Gastroesophageal sphincter (tissue), 3 donors: ENCODE results near the gene SYNE3.

Experiments
- CTCF ChIP-seq, 4 experiments: fragments of 200-600 bp in 2 of 4; fragments of 450-650 bp in 2 of 4; sonication (generic) in 1 of 4; IDR thresholded peaks; one replicate each; pipeline ENCODE4 v1.5.1; 2017 to 2019; ENCODE audit warnings: antibody characterized with exemption in 4 of 4, mild to moderate bottlenecking in 2 of 4, moderate library complexity in 2 of 4
- POLR2A ChIP-seq, 2 donors: fragments of 450-650 bp; IDR thresholded peaks; one replicate each; pipeline ENCODE4 v1.6.1; 2017; ENCODE audit warnings: antibody characterized with exemption in 2 of 2, mild to moderate bottlenecking in 2 of 2, moderate library complexity in 1 of 2
- POLR2AphosphoS5 ChIP-seq: sonication (generic); formaldehyde crosslinking; IDR thresholded peaks from one replicate; pipeline ENCODE4 v1.6.1; 2017; ENCODE audit warnings: antibody characterized with exemption

GRCh38 chr14:95467232-95467631, 49.2 kb downstream of the SYNE3 start:
- TF ChIP-seq CTCF (IDR thresholded peaks at IDR 0.05) (no peak), POLR2AphosphoS5 (no peak), POLR2A (IDR thresholded peaks at IDR 0.05) (no peak)
